Measurements from ENCODE around the gene FES.
"Not testable (repeated sequence)": the region's sequence is repeated elsewhere in the genome, so short reads cannot be mapped to it uniquely, and the experiment has no call there.

FES gene

DNA sequence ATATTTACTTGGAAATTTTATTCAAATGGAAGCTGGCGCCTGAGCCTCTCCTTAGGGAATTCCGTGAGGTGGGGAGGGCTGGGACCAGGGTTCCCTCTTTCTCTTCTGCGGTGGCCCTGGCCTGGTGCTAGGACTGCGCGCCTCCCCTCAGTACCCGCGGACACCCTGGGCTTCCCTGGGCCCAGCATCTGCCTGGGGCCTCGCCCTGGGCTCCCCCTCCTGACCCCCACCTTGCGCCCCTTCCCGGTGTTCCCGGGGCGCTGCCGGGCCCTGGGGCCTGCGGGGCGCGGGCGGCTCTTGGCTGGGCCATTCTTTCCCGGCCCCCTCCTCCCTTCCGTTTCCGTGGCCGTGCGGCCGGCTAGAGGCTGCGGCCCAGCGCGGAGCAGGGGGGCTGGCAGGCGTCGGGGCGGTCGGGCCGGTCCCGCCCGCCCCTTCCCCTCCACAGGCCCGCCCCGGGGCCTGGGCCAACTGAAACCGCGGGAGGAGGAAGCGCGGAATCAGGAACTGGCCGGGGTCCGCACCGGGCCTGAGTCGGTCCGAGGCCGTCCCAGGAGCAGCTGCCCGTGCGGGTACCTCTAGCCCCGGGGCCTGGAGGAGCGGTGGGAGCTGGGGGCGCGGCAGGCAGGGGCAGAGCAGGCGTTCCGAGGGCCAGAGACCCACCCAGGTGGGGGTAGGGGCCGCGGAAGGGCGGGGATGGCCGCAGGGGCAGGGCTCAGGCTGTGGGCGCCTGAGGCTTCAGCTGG lies at the start of gene FES:
TSS of gene FES (plus strand) at position 529 of the 743 bp plus-strand sequence. CDS start 542 bp downstream, outside the sequence.
- Mint-ChIP-seq H3K27ac (peak within 1 kb of the TSS; percentile 49), H3K4me1 (peaks cover 19% of the 10 kb centered on the region), H3K27me3 (peaks cover 4% of the 10 kb centered on the region), H3K9me3 (no peaks in the 10 kb centered on the region), H3K36me3 (ENCODE audit: low read depth) (peaks cover 7% of the 10 kb centered on the region), H3K4me3 (peak within 1 kb of the TSS; percentile 49)
- DNase-seq (no peak), ATAC-seq (peak; percentile 2)

DNA sequence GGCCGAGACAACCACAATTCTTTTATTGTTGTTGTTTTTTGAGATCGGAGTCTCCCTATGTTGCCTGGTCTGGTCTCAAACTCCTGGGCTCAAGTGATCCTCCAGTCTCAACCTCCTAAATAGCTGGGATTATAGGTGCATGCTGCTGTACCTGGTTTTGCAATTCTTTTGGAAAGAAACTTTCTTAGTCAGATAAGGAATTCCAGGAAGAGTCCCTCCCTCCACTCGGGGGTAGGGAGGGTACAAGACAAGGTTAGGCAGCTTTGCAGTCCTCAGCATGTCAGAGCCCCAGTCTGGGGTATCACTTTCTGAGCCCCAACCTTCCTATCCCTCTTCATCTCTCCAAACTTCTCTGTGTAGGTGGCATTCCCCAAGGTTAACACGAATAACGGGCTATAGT lies 49.7 kb upstream of the FES start:
- no peaks in the 10 kb centered on the region for H3K9me3 Mint-ChIP-seq
- H3K4me1 Mint-ChIP-seq: peaks cover 72% of the 10 kb centered on the region
- peak overlapping the region; percentile 56 for H3K27ac Mint-ChIP-seq

DNA sequence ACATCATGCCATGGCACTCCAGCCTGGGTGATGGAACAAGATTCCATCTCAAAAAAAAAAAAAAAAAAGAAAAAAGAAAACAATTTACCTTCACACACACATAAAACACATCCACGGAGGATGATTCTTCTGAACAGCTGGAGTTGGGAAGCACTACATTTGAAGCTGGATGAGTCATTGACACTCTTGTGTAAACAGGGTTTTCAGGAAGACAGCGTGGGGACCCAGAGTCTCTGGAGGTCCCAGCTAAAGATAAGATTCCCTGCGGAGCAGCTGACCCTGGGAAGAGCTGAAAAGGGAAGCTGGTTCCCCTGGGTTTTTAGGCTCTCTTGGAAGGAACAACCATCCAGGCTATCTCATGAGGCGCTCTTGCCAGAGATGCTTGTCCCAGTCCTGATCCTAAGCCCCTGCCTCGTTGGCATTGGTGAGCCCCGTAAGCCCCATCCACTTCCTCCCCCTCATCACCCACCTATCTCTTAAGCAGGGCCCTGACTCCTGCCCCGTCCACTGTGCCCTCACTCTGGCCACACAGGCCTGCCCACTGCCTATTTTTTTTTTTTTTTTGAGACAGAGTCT lies 47.9 kb upstream of the FES start:
- Mint-ChIP-seq H3K27ac (peak overlapping the region; percentile 95), H3K36me3 (ENCODE audit: low read depth) (no peaks in the 10 kb centered on the region), H3K9me3 (no peaks in the 10 kb centered on the region), H3K27me3 (no peaks in the 10 kb centered on the region), H3K4me1 (peaks cover 69% of the 10 kb centered on the region), H3K4me3 (peak overlapping the region; percentile 75)
- ATAC-seq (no peak), DNase-seq (no peak)

More for the DNA sequence above, 49.7 kb upstream of the FES start:
- no peaks in the 10 kb centered on the region for H3K36me3 Mint-ChIP-seq (ENCODE audit: low read depth)
- no peak overlapping the region for H3K4me3 Mint-ChIP-seq
- DNase-seq (no peak), ATAC-seq (no peak)
- no peaks in the 10 kb centered on the region for H3K27me3 Mint-ChIP-seq

DNA sequence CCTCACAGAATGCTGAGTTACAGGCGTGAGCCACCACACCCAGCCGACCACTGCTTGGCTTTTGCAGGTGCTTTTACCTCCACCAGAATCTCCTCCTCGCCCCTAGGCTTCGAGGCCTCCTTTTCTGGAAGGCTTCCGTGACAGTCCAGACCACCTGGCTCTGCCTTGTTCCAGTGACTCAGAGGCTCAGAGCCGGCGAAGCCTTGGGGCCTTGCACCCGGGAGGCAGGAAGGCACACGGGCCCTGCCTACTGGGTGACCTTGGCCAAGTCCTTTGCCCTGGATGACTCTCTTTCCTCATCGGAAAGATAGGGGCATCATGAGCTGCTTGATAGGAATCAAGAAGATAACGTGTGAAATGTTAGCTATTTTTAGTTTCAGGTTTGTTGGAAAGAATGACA lies 47.2 kb upstream of the FES start:
- Mint-ChIP-seq H3K4me3 (peak overlapping the region; percentile 75), H3K4me1 (peaks cover 68% of the 10 kb centered on the region), H3K27me3 (no peaks in the 10 kb centered on the region), H3K36me3 (ENCODE audit: low read depth) (no peaks in the 10 kb centered on the region), H3K27ac (peak overlapping the region; percentile 95), H3K9me3 (no peaks in the 10 kb centered on the region)
- ATAC-seq (peak; percentile 59), DNase-seq (peak; percentile 66)

DNA sequence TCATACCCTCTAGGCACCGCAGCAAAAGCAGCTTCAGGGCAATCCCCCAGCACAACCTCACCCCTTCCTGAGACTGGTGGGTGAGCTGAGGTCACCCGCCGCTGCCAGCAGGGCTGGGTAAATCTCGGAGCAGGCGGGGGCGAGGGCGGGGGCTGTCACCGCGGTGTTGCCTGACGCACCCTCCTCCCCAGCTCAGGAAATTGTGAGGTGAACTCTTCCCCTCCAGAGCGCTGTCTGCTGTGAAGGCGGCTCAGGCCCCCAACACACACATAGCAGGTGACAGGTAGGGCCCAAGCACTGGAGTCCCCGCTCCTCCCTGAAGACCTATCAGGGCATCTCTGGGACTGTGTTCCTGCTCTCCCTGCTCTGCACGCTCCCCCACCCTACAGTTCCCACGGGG lies 46.2 kb upstream of the FES start:
- ATAC-seq (peak; percentile 84), DNase-seq (peak; percentile 91)
- Mint-ChIP-seq H3K9me3 (no peaks in the 10 kb centered on the region), H3K27me3 (no peaks in the 10 kb centered on the region), H3K4me3 (peak overlapping the region; percentile 75), H3K36me3 (ENCODE audit: low read depth) (no peaks in the 10 kb centered on the region), H3K4me1 (peaks cover 63% of the 10 kb centered on the region), H3K27ac (peak overlapping the region; percentile 95)

DNA sequence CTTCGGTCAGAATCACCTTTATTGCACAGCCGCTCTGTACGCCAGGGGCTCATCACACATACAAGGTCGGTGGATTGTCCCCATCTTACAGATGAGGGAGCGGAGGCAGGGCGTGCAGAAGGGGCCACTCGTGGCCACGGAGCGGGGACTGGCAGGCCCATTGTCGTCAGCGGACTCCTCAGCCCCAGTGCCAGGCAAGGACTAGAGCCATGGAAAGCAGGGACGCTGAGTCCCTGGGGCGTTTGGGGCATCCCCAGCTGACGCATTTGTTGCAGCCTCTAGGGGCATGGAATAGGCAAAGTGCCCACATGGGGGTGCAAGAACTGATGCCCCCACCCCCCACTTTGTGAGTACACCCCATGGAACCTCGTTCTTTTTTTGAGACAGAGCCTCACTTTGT lies 45.8 kb upstream of the FES start:
- no peak for DNase-seq
- Mint-ChIP-seq H3K4me1 (peaks cover 63% of the 10 kb centered on the region), H3K27ac (peak overlapping the region; percentile 95)

DNA sequence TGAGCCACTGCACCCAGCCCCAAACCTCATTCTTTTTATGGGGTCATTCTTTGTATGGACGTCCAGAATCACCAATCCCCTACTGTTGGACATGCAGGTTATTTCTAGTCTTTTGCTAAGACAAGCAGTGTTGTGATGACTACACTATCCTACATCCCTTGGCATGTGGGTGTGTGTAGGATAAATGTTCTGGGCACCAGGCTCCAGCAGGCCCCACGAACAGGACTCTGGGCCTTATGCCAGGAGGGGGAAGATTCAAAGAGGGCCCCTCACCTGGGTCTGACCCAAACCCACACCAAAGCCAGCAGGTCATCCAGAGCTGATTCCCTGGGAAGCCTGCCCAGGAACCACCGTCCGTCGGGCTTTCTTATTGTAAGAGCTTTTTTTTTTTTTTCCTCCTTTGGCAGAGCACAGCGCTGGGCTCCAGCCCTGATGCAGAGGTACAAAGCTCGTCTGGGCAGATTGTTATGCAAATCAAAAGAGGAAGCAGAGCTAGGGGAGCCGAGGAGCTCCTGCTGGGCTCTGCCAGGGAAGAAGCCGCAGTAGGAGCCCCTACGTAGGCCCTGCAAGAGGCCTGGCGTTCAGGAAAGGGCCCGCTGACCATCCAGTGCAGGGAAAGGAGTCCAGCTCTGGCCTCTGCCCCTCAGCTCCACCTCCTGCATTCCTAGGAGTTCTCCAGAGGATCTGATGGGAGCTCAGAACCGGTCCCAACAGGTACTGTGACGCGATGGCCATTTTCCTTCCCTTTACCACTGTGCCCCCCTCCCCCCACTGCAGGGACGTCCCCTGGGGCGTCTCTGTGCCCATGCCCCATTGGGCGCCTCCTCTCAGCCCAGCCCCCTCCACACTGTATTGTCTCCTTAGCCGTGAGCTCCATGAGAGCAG lies 44.9 kb upstream of the FES start:
- Mint-ChIP-seq H3K4me3 (peak overlapping the region; percentile 75), H3K36me3 (ENCODE audit: low read depth) (no peaks in the 10 kb centered on the region), H3K27me3 (peaks cover 3% of the 10 kb centered on the region), H3K9me3 (no peaks in the 10 kb centered on the region), H3K4me1 (peaks cover 60% of the 10 kb centered on the region), H3K27ac (peak overlapping the region; percentile 68)
- no peak for ATAC-seq
- DNase-seq: peak; percentile 46

More for the DNA sequence above, 45.8 kb upstream of the FES start:
- no peaks in the 10 kb centered on the region for H3K27me3 Mint-ChIP-seq
- no peaks in the 10 kb centered on the region for H3K9me3 Mint-ChIP-seq
- H3K4me3 Mint-ChIP-seq: peak overlapping the region; percentile 75
- ATAC-seq: no peak
- no peaks in the 10 kb centered on the region for H3K36me3 Mint-ChIP-seq (ENCODE audit: low read depth)

DNA sequence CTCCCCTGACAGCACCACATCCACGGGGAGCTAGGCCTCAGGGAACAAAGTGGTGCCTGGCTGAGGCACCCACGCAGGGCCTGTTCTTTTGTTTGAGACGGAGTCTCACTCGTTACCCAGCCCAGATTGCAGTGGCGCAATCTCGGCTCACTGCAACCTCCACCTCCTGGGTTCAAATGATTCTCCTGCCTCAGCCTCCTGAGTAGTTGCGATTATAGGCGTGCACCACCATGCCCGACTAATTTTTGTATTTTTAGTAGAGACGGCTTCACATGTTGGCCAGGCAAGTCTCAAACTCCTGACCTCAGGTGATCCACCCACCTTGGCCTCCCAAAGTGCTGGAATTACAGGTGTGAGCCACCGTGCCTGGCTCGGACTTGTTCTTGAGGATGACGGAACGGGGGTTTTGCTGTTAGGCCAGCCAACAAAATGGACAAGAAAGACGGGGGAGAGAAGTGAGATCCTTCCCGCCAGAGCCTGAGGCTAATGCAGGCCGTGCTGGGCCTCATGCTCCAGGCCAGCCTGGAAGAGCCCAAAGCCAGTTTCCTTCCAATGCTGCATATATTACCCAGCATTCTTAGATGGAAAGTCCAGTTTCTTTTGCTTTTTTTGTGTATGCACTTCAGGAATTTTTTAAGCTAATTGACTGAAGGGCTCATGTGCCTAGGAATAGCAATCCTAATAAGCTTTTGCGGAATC lies 44.0 kb upstream of the FES start:
- Mint-ChIP-seq H3K36me3 (ENCODE audit: low read depth) (no peaks in the 10 kb centered on the region), H3K27me3 (peaks cover 3% of the 10 kb centered on the region), H3K4me1 (peaks cover 59% of the 10 kb centered on the region), H3K27ac (peak overlapping the region; percentile 68), H3K4me3 (peak overlapping the region; percentile 75), H3K9me3 (no peaks in the 10 kb centered on the region)
- no peak for ATAC-seq
- DNase-seq: no peak

DNA sequence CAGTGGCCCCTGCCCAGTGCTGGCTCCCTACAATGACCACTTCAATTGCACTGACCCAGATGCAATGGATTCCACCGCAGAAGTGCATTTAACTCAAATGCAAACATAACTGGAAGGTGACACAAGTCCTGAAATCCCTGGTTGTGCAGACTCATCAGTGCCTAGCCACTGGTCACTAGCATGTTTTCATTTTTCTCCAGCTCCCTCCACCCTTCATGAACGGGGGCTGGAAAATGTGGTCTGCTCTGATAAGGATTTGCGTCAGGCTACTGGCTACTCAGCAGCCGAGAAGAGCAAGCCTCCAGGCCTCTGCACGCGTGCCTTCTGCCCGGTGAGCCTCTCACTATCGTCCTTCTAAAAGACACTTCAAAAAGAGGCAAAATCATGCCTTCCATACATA lies 43.4 kb upstream of the FES start:
- Mint-ChIP-seq H3K4me1 (peaks cover 61% of the 10 kb centered on the region), H3K4me3 (no peak overlapping the region), H3K27me3 (peaks cover 3% of the 10 kb centered on the region), H3K36me3 (ENCODE audit: low read depth) (no peaks in the 10 kb centered on the region), H3K9me3 (no peaks in the 10 kb centered on the region), H3K27ac (no peak overlapping the region)
- no peak for ATAC-seq
- no peak for DNase-seq

DNA sequence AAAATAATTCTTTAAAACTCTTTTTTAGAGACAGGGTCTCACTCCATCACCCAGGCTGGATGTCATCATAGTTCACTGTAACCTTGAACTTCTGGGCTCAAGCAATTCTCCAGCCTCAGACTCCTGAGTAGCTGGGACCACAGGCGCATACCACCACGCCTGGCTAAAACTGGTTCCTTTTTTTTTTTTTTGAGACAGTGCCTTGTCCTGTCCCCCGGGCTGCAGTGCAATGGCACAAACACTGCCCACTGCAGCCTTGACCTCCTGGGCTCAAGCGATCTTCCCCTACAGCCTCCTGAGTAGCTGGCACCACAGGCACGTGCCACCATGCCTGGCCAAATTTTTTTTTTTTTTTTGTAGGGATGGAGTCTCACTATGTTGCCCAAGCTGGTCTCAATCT lies 39.6 kb upstream of the FES start:
- no peak overlapping the region for H3K4me3 Mint-ChIP-seq
- ATAC-seq (no peak), DNase-seq (no peak)
- peaks cover 41% of the 10 kb centered on the region for H3K4me1 Mint-ChIP-seq
- no peaks in the 10 kb centered on the region for H3K9me3 Mint-ChIP-seq
- H3K27me3 Mint-ChIP-seq: peaks cover 3% of the 10 kb centered on the region
- H3K36me3 Mint-ChIP-seq (ENCODE audit: low read depth): no peaks in the 10 kb centered on the region
- peak overlapping the region; percentile 60 for H3K27ac Mint-ChIP-seq

DNA sequence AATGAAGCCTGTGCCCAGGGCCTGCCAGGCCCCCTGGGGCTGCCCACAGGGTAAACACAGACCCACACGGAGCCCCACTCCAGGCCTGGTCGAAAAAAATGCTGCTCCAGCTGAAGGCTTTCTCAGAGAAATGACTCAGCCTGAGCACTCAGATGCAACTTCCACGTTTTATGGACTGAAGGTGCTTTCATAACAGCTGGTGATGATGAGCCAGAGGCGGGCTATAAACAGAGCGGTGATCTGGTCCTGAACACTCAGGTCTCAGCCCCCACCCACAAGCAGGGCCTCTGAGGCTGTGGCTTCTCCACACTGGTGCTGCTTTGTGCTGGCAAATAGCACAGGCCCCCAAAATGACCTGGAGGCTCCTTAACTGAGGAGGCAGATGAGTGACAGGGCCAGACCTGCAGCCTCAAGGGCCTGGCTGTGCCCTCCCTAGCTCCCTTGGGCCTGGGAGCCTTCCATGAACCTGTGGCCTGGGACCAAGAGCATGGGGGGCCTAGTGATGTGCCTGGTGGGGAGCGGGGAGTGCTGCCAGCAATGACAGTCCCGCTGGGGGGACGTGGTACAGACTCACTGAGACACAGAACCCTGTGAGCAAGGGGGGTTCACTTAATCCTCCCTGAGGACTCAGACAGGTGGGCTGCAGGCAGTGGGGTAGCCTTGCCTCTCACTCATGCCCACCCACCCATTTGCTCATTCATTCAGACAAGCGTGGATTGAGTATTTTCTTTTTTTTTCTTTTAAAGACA lies 38.9 kb upstream of the FES start:
- peak overlapping the region; percentile 60 for H3K27ac Mint-ChIP-seq
- H3K4me3 Mint-ChIP-seq: no peak overlapping the region
- ATAC-seq (peak; percentile 96), DNase-seq (peak; percentile 59)
- no peaks in the 10 kb centered on the region for H3K36me3 Mint-ChIP-seq (ENCODE audit: low read depth)
- peaks cover 3% of the 10 kb centered on the region for H3K27me3 Mint-ChIP-seq
- H3K4me1 Mint-ChIP-seq: peaks cover 36% of the 10 kb centered on the region
- H3K9me3 Mint-ChIP-seq: no peaks in the 10 kb centered on the region

DNA sequence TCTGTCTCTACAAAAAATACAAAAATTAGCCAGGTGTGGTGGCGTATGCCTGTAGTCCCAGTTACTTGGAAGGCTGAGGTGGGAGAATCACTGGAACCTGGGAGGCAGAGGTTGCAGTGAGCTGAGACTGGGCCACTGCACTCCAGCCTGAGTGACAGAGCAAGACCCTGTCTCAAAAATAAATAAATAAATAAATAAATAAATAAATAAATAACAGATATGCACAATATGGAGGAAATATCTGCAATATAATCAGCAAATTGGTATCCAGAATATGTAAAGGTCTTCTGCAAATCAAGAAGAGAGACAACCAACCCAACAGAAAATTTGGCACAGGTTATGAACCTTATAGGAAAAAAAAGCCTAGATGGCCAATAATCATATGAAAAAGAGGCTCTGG lies 34.9 kb upstream of the FES start:
- H3K4me3 Mint-ChIP-seq; H3K27me3 Mint-ChIP-seq; H3K36me3 Mint-ChIP-seq (ENCODE audit: low read depth); ATAC-seq; H3K9me3 Mint-ChIP-seq; DNase-seq; H3K27ac Mint-ChIP-seq: not testable (repeated sequence)
- peaks cover 71% of the 10 kb centered on the region for H3K4me1 Mint-ChIP-seq

DNA sequence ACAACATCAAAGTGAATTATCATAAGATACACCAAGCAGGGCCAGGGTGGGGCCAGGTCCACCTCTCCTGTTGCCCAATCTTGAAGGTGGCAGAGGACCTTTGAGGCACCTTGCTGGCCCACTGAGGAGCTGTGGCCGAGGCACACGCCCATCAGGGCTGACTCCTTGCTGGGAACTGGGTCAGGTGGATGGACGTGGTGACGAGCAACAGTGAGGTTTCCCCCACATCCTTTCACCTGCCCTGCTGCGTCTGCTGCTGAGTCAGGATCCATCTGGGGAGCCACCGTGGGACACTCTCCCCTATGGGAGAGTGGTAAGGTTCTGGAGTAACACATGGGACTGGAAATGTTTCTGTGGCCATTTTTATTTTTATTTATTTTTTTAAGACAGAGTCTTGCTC lies 33.2 kb upstream of the FES start:
- H3K27me3 Mint-ChIP-seq: no peaks in the 10 kb centered on the region
- H3K27ac Mint-ChIP-seq: peak overlapping the region; percentile 79
- H3K36me3 Mint-ChIP-seq (ENCODE audit: low read depth): peaks cover 2% of the 10 kb centered on the region
- peak overlapping the region; percentile 65 for H3K4me3 Mint-ChIP-seq
- no peaks in the 10 kb centered on the region for H3K9me3 Mint-ChIP-seq
- H3K4me1 Mint-ChIP-seq: peaks cover 75% of the 10 kb centered on the region
- DNase-seq (peak; percentile 51), ATAC-seq (peak; percentile 29)

DNA sequence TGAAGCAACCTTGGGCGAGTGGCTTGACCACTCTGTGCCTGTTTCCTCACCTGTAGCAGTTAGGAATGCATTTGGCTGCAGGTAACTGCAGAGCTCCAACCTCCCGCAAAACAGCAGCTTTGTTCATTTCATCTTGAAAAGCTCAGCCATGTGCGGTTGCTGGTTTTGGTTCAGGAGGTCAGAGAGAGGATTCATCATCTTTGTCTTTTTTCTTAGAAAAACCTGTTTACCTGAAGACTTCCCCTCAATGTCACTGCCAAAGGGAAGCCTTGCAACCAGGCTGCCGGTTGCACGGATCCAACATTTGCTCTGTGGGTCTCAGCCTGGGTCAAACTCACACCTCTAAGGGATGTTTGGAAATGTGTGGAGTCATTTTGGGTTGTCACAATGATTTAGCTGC lies 32.4 kb upstream of the FES start:
- peak overlapping the region; percentile 65 for H3K4me3 Mint-ChIP-seq
- no peaks in the 10 kb centered on the region for H3K27me3 Mint-ChIP-seq
- H3K9me3 Mint-ChIP-seq: no peaks in the 10 kb centered on the region
- DNase-seq: no peak
- H3K4me1 Mint-ChIP-seq: peaks cover 78% of the 10 kb centered on the region
- ATAC-seq: no peak
- H3K36me3 Mint-ChIP-seq (ENCODE audit: low read depth): peaks cover 2% of the 10 kb centered on the region
- peak overlapping the region; percentile 79 for H3K27ac Mint-ChIP-seq

Data from activated naive CD8-positive, alpha-beta T cell treated with anti-CD3 and anti-CD28 coated beads, Interleukin-2, amount 50 U/mL, for 24 hours (primary cell).